HEK293 (cell line): ENCODE results near the gene SYTL3.

Source experiments
- CTCF ChIA-PET: fragments of 350-600 bp; formaldehyde crosslinking; extraction: SDS; loops from one replicate; lab custom pipeline; 2021; ENCODE audit warnings: antibody characterized with exemption; lab: Yijun Ruan, JAX
- POLR2A ChIA-PET: fragments of 300-600 bp; formaldehyde crosslinking; extraction: SDS; loops from one replicate; lab custom pipeline; 2020; ENCODE audit warnings: antibody characterized with exemption, inconsistent platforms; lab: Yijun Ruan, JAX
- H3K27ac ChIP-seq: fragments of 200-500 bp; sonication (Bioruptor generic); 2 replicates; pipeline ENCODE4 v1.5.1; 2014; ENCODE audit warnings: low read depth, low read length, control low read depth, inconsistent platforms; ENCODE audit errors: extremely low read depth
- H3K36me3 ChIP-seq, 2 experiments: fragments of 200-500 bp in 1 of 2; sonication (Bioruptor generic) in 1 of 2; 1 replicate in 1 of 2; 2 replicates in 1 of 2; pipeline ENCODE4 v1.5.1; 2014 to 2017; ENCODE audit warnings: inconsistent platforms in 2 of 2, low read length in 2 of 2; ENCODE audit not compliant: control insufficient read depth in 2 of 2, insufficient read depth in 1 of 2
- H3K4me1 ChIP-seq: fragments of 200-500 bp; sonication (Bioruptor generic); 2 replicates; pipeline ENCODE4 v1.5.1; 2014; ENCODE audit warnings: mild to moderate bottlenecking, low read length, inconsistent platforms; ENCODE audit not compliant: control insufficient read depth, insufficient read depth
- H3K4me3 ChIP-seq: 2 replicates; pipeline ENCODE4 v1.5.1; 2011; ENCODE audit warnings: low read depth, mild to moderate bottlenecking, control low read depth, low read length, moderate library complexity
- H3K9me3 ChIP-seq: fragments of 200-500 bp; sonication (Bioruptor generic); 2 replicates; pipeline ENCODE4 v1.5.1; 2014; ENCODE audit warnings: low read depth, low read length, inconsistent platforms; ENCODE audit not compliant: control insufficient read depth, insufficient read depth
- IKZF3 ChIP-seq: fragments of 450-650 bp; IDR thresholded peaks from 2 replicates; pipeline ENCODE4 v1.5.0; 2018; ENCODE audit warnings: missing biosample characterization, mild to moderate bottlenecking, missing genetic modification characterization, moderate library complexity
- KLF16 ChIP-seq: fragments of 450-650 bp; formaldehyde crosslinking; IDR thresholded peaks from 2 replicates; pipeline ENCODE4 v1.5.1; 2017; ENCODE audit warnings: missing biosample characterization, missing genetic modification characterization
- PRDM1 ChIP-seq: fragments of 450-650 bp; formaldehyde crosslinking; IDR thresholded peaks from 2 replicates; pipeline ENCODE4; 2016; ENCODE audit warnings: missing biosample characterization, missing genetic modification characterization
- SP7 ChIP-seq: fragments of 450-650 bp; formaldehyde crosslinking; IDR thresholded peaks from 2 replicates; pipeline ENCODE4 v1.5.1; 2016; ENCODE audit warnings: missing biosample characterization, missing genetic modification characterization
- WT1 ChIP-seq: fragments of 450-650 bp; formaldehyde crosslinking; IDR thresholded peaks from 2 replicates; pipeline ENCODE4 v1.5.1; 2016; ENCODE audit warnings: missing biosample characterization, missing genetic modification characterization
- ZIC2 ChIP-seq: fragments of 450-650 bp; formaldehyde crosslinking; IDR thresholded peaks from 2 replicates; pipeline ENCODE4 v1.5.1; 2016; ENCODE audit warnings: missing biosample characterization, missing genetic modification characterization
- ZNF10 ChIP-seq: fragments of 450-650 bp; formaldehyde crosslinking; IDR thresholded peaks from 2 replicates; pipeline ENCODE4 v1.5.1; 2017; ENCODE audit warnings: missing biosample characterization, missing genetic modification characterization
- ZNF223 ChIP-seq: fragments of 450-650 bp; formaldehyde crosslinking; IDR thresholded peaks from 2 replicates; pipeline ENCODE4 v1.5.1; 2016; ENCODE audit warnings: missing biosample characterization, missing genetic modification characterization
- ZNF335 ChIP-seq: fragments of 450-650 bp; formaldehyde crosslinking; conservative IDR thresholded peaks from 2 replicates; pipeline ENCODE4 v1.5.1; 2016; ENCODE audit warnings: missing biosample characterization, missing genetic modification characterization
- ZNF600 ChIP-seq: fragments of 450-650 bp; formaldehyde crosslinking; IDR thresholded peaks from 2 replicates; pipeline ENCODE4 v1.5.1; 2016; ENCODE audit warnings: missing biosample characterization, missing genetic modification characterization
- TF ChIP-seq, protein P1 (sequence below): fragments of 450-650 bp; formaldehyde crosslinking; IDR thresholded peaks from 2 replicates; pipeline ENCODE4 v1.5.1; 2016; ENCODE audit warnings: missing biosample characterization, missing genetic modification characterization
- TF ChIP-seq, protein P2 (sequence below): fragments of 450-650 bp; formaldehyde crosslinking; IDR thresholded peaks from 2 replicates; pipeline ENCODE4 v1.5.1; 2016; ENCODE audit warnings: missing biosample characterization, missing genetic modification characterization
- TF ChIP-seq, protein P3 (sequence below): fragments of 450-650 bp; formaldehyde crosslinking; IDR thresholded peaks from 2 replicates; pipeline ENCODE4 v1.5.1; 2017; ENCODE audit warnings: missing biosample characterization, missing genetic modification characterization

Gene SYTL3

DNA sequence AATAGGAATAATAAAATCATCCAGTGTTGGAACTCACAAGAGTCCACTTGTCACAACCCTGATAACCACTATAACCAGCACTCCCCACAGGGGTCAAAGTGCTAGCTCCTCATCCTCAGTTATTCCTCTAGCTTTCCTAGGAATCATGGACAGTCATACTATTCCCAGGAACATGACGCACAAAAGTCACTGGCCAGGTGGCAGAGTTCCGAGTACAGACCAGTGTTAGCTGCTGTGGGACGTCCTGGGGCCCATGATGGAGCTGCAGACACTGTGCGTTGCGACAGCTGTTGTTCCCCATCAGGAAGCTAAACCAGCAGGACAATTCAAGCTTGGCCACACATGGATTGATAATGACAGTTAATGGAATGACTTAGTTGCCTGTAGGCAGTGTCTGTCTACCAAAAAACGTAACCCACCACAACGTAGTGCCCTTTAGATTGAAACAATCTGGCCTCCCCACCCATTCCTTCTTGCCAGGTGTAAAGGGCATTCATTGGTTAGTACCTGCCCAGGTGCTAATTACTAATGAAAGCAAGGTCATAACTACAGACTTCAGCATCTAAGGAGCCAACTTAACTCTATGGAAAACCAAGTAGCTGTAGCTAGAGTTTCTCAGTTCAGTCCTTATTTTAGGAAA lies 151.9 kb downstream of the SYTL3 start:
- CTCF ChIA-PET: interaction anchor here (0.6 to 1.2 kb wide), 2 partner anchors 18 to 98 kb away, joined by 3 to 4 read pairs; no protein-coding TSS in a partner anchor
- POLR2A ChIA-PET: interaction anchor here (1.2 kb wide), 2 partner anchors 9 to 17 kb away, joined by 3 to 4 read pairs; partner anchors contain the start of gene EZR

DNA sequence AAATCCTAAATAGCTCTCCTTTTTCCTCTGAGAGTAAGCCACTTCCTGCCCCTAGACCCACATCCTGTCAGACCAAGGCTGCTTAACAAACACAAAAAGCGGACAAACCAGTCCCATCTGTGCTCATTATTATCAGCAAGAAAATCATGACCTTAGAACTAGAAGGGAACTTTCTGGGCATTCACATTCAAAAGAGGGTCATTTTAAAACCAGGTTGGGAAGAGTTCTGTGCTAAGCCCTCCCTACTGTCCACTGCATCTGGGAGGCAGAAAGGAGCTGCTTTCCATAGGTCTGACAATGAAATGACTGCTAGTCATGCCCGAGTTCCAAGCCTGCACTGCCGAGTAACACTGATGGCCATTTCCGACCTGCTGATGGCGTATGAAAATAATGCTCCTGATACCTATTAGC lies 153.9 kb downstream of the SYTL3 start:
- H3K27ac ChIP-seq: no peak overlapping the region
- H3K9me3 ChIP-seq: no peaks in the 10 kb centered on the region
- H3K4me1 ChIP-seq: peaks cover 17% of the 10 kb centered on the region
- ChIA-PET POLR2A (interaction anchor here (1.2 kb wide), 1 partner anchor 9 kb away, joined by 3 read pairs; no protein-coding TSS in a partner anchor), CTCF (interaction anchor here (0.6 to 1.6 kb wide), 5 partner anchors 10 to 169 kb away, joined by 3 to 8 read pairs (median 3); no protein-coding TSS in a partner anchor)
- H3K4me3 ChIP-seq: no peak overlapping the region
- peaks cover 0 to 14% of the 10 kb centered on the region in 2 experiments; a peak in 2 of 3 replicates for H3K36me3 ChIP-seq
- no peak for TF ChIP-seq ZNF10 (tag by site-specific recombination)

More for the DNA sequence above, 151.9 kb downstream of the SYTL3 start:
- Histone ChIP-seq H3K4me3 (no peak overlapping the region), H3K4me1 (peaks cover 34% of the 10 kb centered on the region), H3K9me3 (no peaks in the 10 kb centered on the region), H3K36me3 (no peaks in the 10 kb centered on the region; a peak in 1 of 3 replicates), H3K27ac (no peak overlapping the region)
- TF ChIP-seq, protein P1, sequence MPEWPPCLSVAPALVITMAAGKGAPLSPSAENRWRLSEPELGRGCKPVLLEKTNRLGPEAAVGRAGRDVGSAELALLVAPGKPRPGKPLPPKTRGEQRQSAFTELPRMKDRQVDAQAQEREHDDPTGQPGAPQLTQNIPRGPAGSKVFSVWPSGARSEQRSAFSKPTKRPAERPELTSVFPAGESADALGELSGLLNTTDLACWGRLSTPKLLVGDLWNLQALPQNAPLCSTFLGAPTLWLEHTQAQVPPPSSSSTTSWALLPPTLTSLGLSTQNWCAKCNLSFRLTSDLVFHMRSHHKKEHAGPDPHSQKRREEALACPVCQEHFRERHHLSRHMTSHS (tag by site-specific recombination): no peak
- TF ChIP-seq IKZF3 (tag by site-specific recombination) (0 out of 2 replicates have a peak, but pooled peaks have one; percentile 7), WT1 (tag by site-specific recombination) (no peak), ZIC2 (tag by site-specific recombination) (peak; percentile 58), ZNF600 (tag by site-specific recombination) (peak; percentile 76), ZNF223 (tag by site-specific recombination) (no peak)
- TF ChIP-seq, protein P2, sequence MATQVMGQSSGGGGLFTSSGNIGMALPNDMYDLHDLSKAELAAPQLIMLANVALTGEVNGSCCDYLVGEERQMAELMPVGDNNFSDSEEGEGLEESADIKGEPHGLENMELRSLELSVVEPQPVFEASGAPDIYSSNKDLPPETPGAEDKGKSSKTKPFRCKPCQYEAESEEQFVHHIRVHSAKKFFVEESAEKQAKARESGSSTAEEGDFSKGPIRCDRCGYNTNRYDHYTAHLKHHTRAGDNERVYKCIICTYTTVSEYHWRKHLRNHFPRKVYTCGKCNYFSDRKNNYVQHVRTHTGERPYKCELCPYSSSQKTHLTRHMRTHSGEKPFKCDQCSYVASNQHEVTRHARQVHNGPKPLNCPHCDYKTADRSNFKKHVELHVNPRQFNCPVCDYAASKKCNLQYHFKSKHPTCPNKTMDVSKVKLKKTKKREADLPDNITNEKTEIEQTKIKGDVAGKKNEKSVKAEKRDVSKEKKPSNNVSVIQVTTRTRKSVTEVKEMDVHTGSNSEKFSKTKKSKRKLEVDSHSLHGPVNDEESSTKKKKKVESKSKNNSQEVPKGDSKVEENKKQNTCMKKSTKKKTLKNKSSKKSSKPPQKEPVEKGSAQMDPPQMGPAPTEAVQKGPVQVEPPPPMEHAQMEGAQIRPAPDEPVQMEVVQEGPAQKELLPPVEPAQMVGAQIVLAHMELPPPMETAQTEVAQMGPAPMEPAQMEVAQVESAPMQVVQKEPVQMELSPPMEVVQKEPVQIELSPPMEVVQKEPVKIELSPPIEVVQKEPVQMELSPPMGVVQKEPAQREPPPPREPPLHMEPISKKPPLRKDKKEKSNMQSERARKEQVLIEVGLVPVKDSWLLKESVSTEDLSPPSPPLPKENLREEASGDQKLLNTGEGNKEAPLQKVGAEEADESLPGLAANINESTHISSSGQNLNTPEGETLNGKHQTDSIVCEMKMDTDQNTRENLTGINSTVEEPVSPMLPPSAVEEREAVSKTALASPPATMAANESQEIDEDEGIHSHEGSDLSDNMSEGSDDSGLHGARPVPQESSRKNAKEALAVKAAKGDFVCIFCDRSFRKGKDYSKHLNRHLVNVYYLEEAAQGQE: no peak

DNA sequence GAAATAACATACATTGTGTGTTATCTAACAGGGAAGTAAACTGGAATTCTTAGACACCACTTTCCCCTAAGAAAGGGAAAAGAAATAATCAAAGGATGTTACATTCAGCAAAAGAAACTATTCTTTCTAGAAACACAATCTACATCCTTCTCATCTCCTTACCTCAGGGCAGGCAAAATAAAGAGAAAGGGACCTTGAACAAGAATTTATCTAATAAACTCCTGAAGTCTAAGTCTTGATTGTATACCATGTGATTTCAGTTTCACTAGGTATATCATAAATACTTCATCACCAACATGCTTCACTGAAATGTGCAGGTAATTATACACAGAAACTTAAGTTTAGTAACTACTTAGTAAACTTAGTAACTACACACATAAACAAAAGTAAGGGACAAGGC lies 154.4 kb downstream of the SYTL3 start:
- H3K4me1 ChIP-seq: peaks cover 12% of the 10 kb centered on the region
- H3K27ac ChIP-seq: no peak overlapping the region
- ChIA-PET POLR2A (no interaction called here), CTCF (interaction anchor here (0.7 to 1.6 kb wide), 4 partner anchors 11 to 168 kb away, joined by 3 to 8 read pairs (median 3); no protein-coding TSS in a partner anchor)
- no peaks in the 10 kb centered on the region for H3K9me3 ChIP-seq
- H3K4me3 ChIP-seq: no peak overlapping the region
- TF ChIP-seq SP7 (tag by site-specific recombination) (peak; percentile 36; the same call in 1 of the 2 replicates), PRDM1 (tag by site-specific recombination) (peak; percentile 71), KLF16 (no peak), ZNF335 (tag by site-specific recombination) (no peak)
- TF ChIP-seq, protein P3, sequence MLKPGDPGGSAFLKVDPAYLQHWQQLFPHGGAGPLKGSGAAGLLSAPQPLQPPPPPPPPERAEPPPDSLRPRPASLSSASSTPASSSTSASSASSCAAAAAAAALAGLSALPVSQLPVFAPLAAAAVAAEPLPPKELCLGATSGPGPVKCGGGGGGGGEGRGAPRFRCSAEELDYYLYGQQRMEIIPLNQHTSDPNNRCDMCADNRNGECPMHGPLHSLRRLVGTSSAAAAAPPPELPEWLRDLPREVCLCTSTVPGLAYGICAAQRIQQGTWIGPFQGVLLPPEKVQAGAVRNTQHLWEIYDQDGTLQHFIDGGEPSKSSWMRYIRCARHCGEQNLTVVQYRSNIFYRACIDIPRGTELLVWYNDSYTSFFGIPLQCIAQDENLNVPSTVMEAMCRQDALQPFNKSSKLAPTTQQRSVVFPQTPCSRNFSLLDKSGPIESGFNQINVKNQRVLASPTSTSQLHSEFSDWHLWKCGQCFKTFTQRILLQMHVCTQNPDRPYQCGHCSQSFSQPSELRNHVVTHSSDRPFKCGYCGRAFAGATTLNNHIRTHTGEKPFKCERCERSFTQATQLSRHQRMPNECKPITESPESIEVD (tag by site-specific recombination): peak; percentile 58
- H3K36me3 ChIP-seq: peaks cover 0 to 17% of the 10 kb centered on the region in 2 experiments; a peak in 2 of 3 replicates
